K562 (cell line): Measurements from ENCODE around the gene BLOC1S3. TPM values are rescaled to one million over a fixed set of nuclear protein-coding genes. Genes with fewer than 3 reads are reported as not detected.

Experiments used
- ATAC-seq: fragments of 200-7000 bp; cut with Tn5 transposase; 3 replicates; pipeline ENCODE4 v1.9.1; 2020; ENCODE audit warnings: moderate library complexity
- BruUV-seq: library from RNA; stranded (reverse); fragments of 400-500 nt; replicated peaks from 2 replicates; lab custom pipeline; 2021; lab: Mats Ljungman, UMichigan
- CTCF ChIA-PET: fragments of 300-600 bp; formaldehyde crosslinking; extraction: SDS; loops from one replicate; lab custom pipeline; 2021; ENCODE audit warnings: low intra/inter-chr PET ratio; lab: Yijun Ruan, JAX
- POLR2A ChIA-PET: fragments of 300-600, 350-650 bp; sonication (Branson Sonifier 250); formaldehyde crosslinking; extraction: SDS; loops from one replicate; lab custom pipeline; 2021; ENCODE audit warnings: antibody characterized with exemption, inconsistent platforms; lab: Yijun Ruan, JAX
- DNase-seq, 4 experiments: peaks; one replicate each; pipeline versions ENCODE4 v3.0.0 to v3.0.0-alpha.2; 2011 to 2018; ENCODE audit warnings: low spot score in 3 of 4, mixed read lengths in 3 of 4; ENCODE audit errors: extremely low read depth in 1 of 4
- FAIRE-seq: peaks from 2 replicates; lab custom pipeline; 2011; peaks lifted over from hg19 to GRCh38; lab: Jason Lieb, UNC
- H2AFZ ChIP-seq: 2 replicates; pipeline ENCODE4 v1.6.0; 2011; ENCODE audit warnings: low read depth, low read length, control low read depth, inconsistent platforms
- H3K27ac ChIP-seq: fragments of 200-600 bp; 3 replicates; pipeline ENCODE4 v1.8.0; 2011; ENCODE audit warnings: low read depth, mild to moderate bottlenecking, control low read depth, inconsistent platforms, low read length, moderate library complexity, mixed read lengths; ENCODE audit errors: extremely low read depth
- H3K27me3 ChIP-seq, 2 experiments: fragments of 300-600 bp in 1 of 2; 2 replicates in 1 of 2; 3 replicates in 1 of 2; pipeline versions ENCODE4 v1.6.0 to v1.8.0; 2011; ENCODE audit warnings: inconsistent platforms in 2 of 2, low read length in 2 of 2, mild to moderate bottlenecking in 1 of 2, mixed read lengths in 1 of 2, moderate library complexity in 1 of 2; ENCODE audit not compliant: control insufficient read depth in 2 of 2, insufficient read depth in 2 of 2
- H3K36me3 ChIP-seq: fragments of 300-600 bp; 3 replicates; pipeline ENCODE4 v1.8.0; 2011; ENCODE audit warnings: mild to moderate bottlenecking, low read length, inconsistent platforms; ENCODE audit not compliant: control insufficient read depth, insufficient read depth
- H3K4me1 ChIP-seq, 2 experiments: fragments of 200-600 bp in 1 of 2; replicated peaks in 1 of 2; 2 replicates in 1 of 2; 3 replicates in 1 of 2; pipeline versions ENCODE4 v1.5.1 to v1.8.0; 2011; ENCODE audit warnings: inconsistent platforms in 2 of 2, low read length in 2 of 2, mild to moderate bottlenecking in 1 of 2, mixed read lengths in 1 of 2, moderate library complexity in 1 of 2; ENCODE audit not compliant: control insufficient read depth in 2 of 2, insufficient read depth in 2 of 2
- H3K4me2 ChIP-seq: 2 replicates; pipeline ENCODE4 v1.6.1; 2011; ENCODE audit warnings: low read length, control low read depth, inconsistent platforms, mixed read lengths; ENCODE audit not compliant: insufficient read depth
- H3K4me3 ChIP-seq: fragments of 200-600 bp; sonication (generic), shearing (Covaris generic); 2 replicates; pipeline ENCODE4 v1.5.1; 2016; ENCODE audit warnings: control low read depth, inconsistent platforms
- H3K79me2 ChIP-seq: fragments of 200-600 bp; 3 replicates; pipeline ENCODE4 v1.8.0; 2011; ENCODE audit warnings: low read length, inconsistent platforms; ENCODE audit not compliant: control insufficient read depth, insufficient read depth
- H3K9ac ChIP-seq, 2 experiments: 2 replicates each; pipeline versions ENCODE4 v1.6.0 to v1.6.1; 2011; ENCODE audit warnings: low read depth in 2 of 2, low read length in 2 of 2, control low read depth in 1 of 2, inconsistent platforms in 1 of 2, mild to moderate bottlenecking in 1 of 2, mixed read lengths in 1 of 2; ENCODE audit not compliant: insufficient read depth in 1 of 2
- H3K9me1 ChIP-seq: one replicate; pipeline ENCODE4 v1.6.0; 2011; ENCODE audit warnings: inconsistent platforms, mild to moderate bottlenecking, low read length, moderate library complexity; ENCODE audit not compliant: control insufficient read depth, insufficient read depth
- H3K9me3 ChIP-seq: replicated peaks from 2 replicates; pipeline ENCODE4 v1.5.1; 2011; ENCODE audit warnings: low read depth, low read length, inconsistent platforms; ENCODE audit not compliant: control insufficient read depth, insufficient read depth
- H4K20me1 ChIP-seq: replicated peaks from 2 replicates; pipeline ENCODE4 v1.6.1; 2011; ENCODE audit warnings: low read length, inconsistent platforms, mixed read lengths; ENCODE audit not compliant: control insufficient read depth, insufficient read depth
- NFIC ChIP-seq: fragments of 450-650 bp; IDR thresholded peaks from 2 replicates; pipeline ENCODE4 v1.6.1; 2017; ENCODE audit warnings: mild to moderate bottlenecking, inconsistent platforms
- SPI1 ChIP-seq: IDR thresholded peaks from 2 replicates; pipeline ENCODE4 v1.6.1; 2011; ENCODE audit warnings: low read depth, low read length, control low read depth, borderline replicate concordance
- SRSF9 ChIP-seq: fragments of 200-400 bp; formaldehyde crosslinking; IDR thresholded peaks from 2 replicates; pipeline ENCODE4 v1.6.1; 2017; ENCODE audit warnings: low read depth, low read length, borderline replicate concordance
- YY1 ChIP-seq, 3 experiments: IDR thresholded peaks; 2 replicates each; pipeline ENCODE4 v1.6.1; 2011; ENCODE audit warnings: low read length in 2 of 3, mild to moderate bottlenecking in 2 of 3, moderate library complexity in 2 of 3, borderline replicate concordance in 1 of 3, control low read depth in 1 of 3, low read depth in 1 of 3; ENCODE audit not compliant: insufficient read depth in 3 of 3, insufficient replicate concordance in 2 of 3, control insufficient read depth in 1 of 3, insufficient read length in 1 of 3; ENCODE audit errors: extremely low read depth in 1 of 3
- WGBS: fragments of 100-300 bp; shearing (Covaris generic); methylation state at CpG from one replicate; pipeline ENCODE4 v1.1.6; 2016; ENCODE audit warnings: low coverage, mixed read lengths; ENCODE audit not compliant: insufficient coverage; ENCODE audit errors: missing lambda C conversion rate; 5-methylcytosine and 5-hydroxymethylcytosine counted together
- in situ Hi-C: fragments of 300-500 bp; cut with MboI; formaldehyde crosslinking; loops from 4 replicates; pipeline ENCODE4 v1.15.0; 2018; ENCODE audit warnings: inconsistent platforms, mixed read lengths
- intact Hi-C: fragments of 100-400 bp; cut with micrococcal nuclease; formaldehyde crosslinking; loops from 2 replicates; pipeline ENCODE4 v1.14.2; 2022
- polyA plus RNA-seq, 8 experiments: library from polyadenylated mRNA; depleted of rRNA in 4 of 8; stranded (reverse) in 5 of 8; unstranded in 3 of 8; fragments of >200 nt; fragmentation: Nextera tagmentation in 2 of 8; fragmentation: Illumina TruSeq in 1 of 8; extraction: Ambion mirVana in 2 of 8; extraction: Trizol in 1 of 8; gene quantifications; 2 replicates each; pipeline versions ENCODE4 v1.2.1 to v1.2.3, GENCODE V29; 2011 to 2014; ENCODE audit warnings: inconsistent platforms in 1 of 8, missing spikeins in 1 of 8
- total RNA-seq, 7 experiments: library from RNA; depleted of rRNA in 6 of 7; stranded (reverse); fragments of >200 nt in 6 of 7; fragmentation: Illumina TruSeq in 2 of 7; extraction: Trizol in 2 of 7; gene quantifications; 2 replicates each; pipeline versions ENCODE4 v1.2.1 to v1.2.3, GENCODE V29; 2011 to 2021; ENCODE audit warnings: low replicate concordance in 1 of 7

Gene BLOC1S3
- total and polyA plus RNA-seq, 9 of the 15 experiments (the other 6 are each of a cell fraction or from before 2014, with no cell fraction given) = 3.9 to 20.2 (median 10.4) TPM

DNA sequence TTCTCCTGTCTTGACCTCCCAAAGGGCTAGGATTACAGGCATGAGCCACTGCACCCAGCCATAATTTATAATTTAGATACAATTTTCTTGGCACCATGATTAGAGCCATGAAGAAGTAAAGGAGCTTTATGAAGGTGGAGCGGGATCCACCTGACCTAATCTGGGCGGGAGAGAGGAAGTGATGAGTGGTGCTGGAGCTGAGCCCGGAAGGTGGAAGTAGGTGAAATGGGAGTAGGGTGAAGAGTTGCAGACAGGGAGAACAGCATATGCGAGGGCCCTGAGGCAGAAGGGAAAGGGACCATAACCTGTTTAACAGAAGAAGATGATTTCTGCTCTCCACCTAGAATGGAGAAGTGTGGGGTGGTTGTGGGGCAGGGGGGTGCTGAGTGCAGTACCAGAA is 4.2 kb downstream of the BLOC1S3 start:
- no peak overlapping the region for H3K4me2 ChIP-seq
- no peak for FAIRE-seq

DNA sequence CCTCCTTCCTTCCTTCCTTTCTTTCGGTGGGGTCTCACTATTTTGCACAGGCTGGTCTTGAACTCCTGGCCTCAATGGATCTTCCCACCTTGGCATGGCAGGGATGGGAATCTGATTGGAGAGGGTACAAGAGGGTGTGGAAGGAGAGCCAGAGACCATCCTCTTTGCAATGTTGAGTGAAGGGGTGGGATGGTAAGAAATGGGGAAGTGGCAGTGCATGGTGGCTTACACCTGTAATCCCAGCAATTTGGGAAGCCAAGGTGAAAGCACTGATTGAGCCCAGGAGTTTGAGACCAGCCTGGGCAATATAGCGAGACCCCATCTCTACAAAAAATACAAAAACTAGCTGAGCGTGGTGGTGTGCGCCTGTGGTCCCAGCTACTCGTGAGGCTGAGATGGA is 5.5 kb downstream of the BLOC1S3 start:
- no peak for ATAC-seq
- POLR2A ChIA-PET = no interaction called here
- H3K4me3 ChIP-seq = no peak overlapping the region
- BruUV-seq = no TSS peak
- no peaks in the 10 kb centered on the region for H4K20me1 ChIP-seq
- TF ChIP-seq YY1 (IDR thresholded peaks at IDR 0.05; ENCODE audit: borderline replicate concordance in 1 of 3, control insufficient read depth in 1 of 3, extremely low read depth in 1 of 3, insufficient read depth in 3 of 3, insufficient read length in 1 of 3, insufficient replicate concordance in 2 of 3, low read depth in 1 of 3, low read length in 2 of 3) (no peak), SPI1 (peak; percentile 86)
- TF ChIP-seq, all 486 proteins: peak for 1
- no peaks in the 10 kb centered on the region for H3K9me3 ChIP-seq
- peaks cover 27% of the 10 kb centered on the region for H3K79me2 ChIP-seq
- H3K36me3 ChIP-seq = peaks cover 13% of the 10 kb centered on the region; the same call in 2 of the 3 replicates
- in situ Hi-C loops (no loop called here), intact Hi-C loops (no loop called here)
- no peak overlapping the region for H2AFZ ChIP-seq
- H3K9me1 ChIP-seq = no peaks in the 10 kb centered on the region
- no peak for FAIRE-seq
- no peak overlapping the region for H3K9ac ChIP-seq
- no peak overlapping the region for H3K4me2 ChIP-seq
- 84% methylated on average over 5 of the region's 5 CpGs for WGBS
- CTCF ChIA-PET = no interaction called here
- no peak overlapping the region for H3K27ac ChIP-seq
- peaks cover 14 to 29% of the 10 kb centered on the region in 2 experiments for H3K4me1 ChIP-seq
- no peaks in the 10 kb centered on the region for H3K27me3 ChIP-seq
- DNase-seq = no peak

More for the DNA sequence above, 4.2 kb downstream of the BLOC1S3 start:
- Histone ChIP-seq H3K79me2 (peaks cover 33% of the 10 kb centered on the region), H2AFZ (no peak overlapping the region), H3K4me1 (peaks cover 14 to 37% of the 10 kb centered on the region in 2 experiments), H3K36me3 (peaks cover 13% of the 10 kb centered on the region; the same call in 2 of the 3 replicates), H4K20me1 (no peaks in the 10 kb centered on the region), H3K27ac (no peak overlapping the region), H3K9ac (no peak overlapping the region), H3K9me3 (no peaks in the 10 kb centered on the region), H3K4me3 (no peak overlapping the region), H3K27me3 (no peaks in the 10 kb centered on the region), H3K9me1 (no peaks in the 10 kb centered on the region)
- in situ Hi-C loops (no loop called here), intact Hi-C loops (no loop called here)
- 64% methylated on average over 4 of the region's 4 CpGs for WGBS
- POLR2A ChIA-PET = interaction anchor here (0.5 to 1.9 kb wide), 6 partner anchors 10 to 157 kb away, joined by 3 to 6 read pairs (median 3); no protein-coding TSS in a partner anchor
- no TSS peak for BruUV-seq
- ATAC-seq (no peak), DNase-seq (peak in 1 of 4 experiments; percentile 7)
- CTCF ChIA-PET = no interaction called here
- peak; percentile 64; the same call in 1 of the 2 replicates for TF ChIP-seq SPI1
- TF ChIP-seq NFIC = peak; percentile 7; the same call in 1 of the 2 replicates
- no peak for TF ChIP-seq SRSF9
